Panc1 (cell line): ENCODE data around the gene CAMK2A. TPM values are rescaled to one million over a fixed set of nuclear protein-coding genes. Genes with fewer than 3 reads are reported as not detected.
A peak's percentile ranks its signal among the peaks of the same experiment; 100 is the strongest.

Source experiments
- ATAC-seq: fragments of 200-7000 bp; cut with Tn5 transposase; 2 replicates; pipeline ENCODE4 v1.9.1; 2020; ENCODE audit warnings: mild to moderate bottlenecking, moderate library complexity
- BruUV-seq: library from RNA; stranded (reverse); fragments of 400-500 nt; replicated peaks from 2 replicates; lab custom pipeline; 2021; lab: Mats Ljungman, UMichigan
- CTCF ChIA-PET: fragments of 300-600 bp; sonication (Branson Sonifier 250); formaldehyde crosslinking; loops from one replicate; lab custom pipeline; 2022; ENCODE audit warnings: antibody characterized with exemption; lab: Charles Lee
- POLR2A ChIA-PET: fragments of 300-600 bp; sonication (Branson Sonifier 250); formaldehyde crosslinking; loops from one replicate; lab custom pipeline; 2022; ENCODE audit warnings: antibody characterized with exemption; lab: Charles Lee
- DNase-seq: peaks from one replicate; pipeline ENCODE4 v3.0.0-alpha.2; 2010; ENCODE audit warnings: low read depth, low spot score
- H3K27ac ChIP-seq: 2 replicates; pipeline ENCODE4 v1.5.1; 2011; ENCODE audit warnings: mild to moderate bottlenecking, low read length, inconsistent platforms
- H3K27me3 ChIP-seq: fragments of 200-500 bp; sonication (Bioruptor generic); 2 replicates; pipeline ENCODE4 v1.6.0; 2014; ENCODE audit warnings: low read length, inconsistent platforms; ENCODE audit not compliant: control insufficient read depth, insufficient read depth
- H3K36me3 ChIP-seq: fragments of 200-500 bp; sonication (Bioruptor generic); 2 replicates; pipeline ENCODE4 v1.5.1; 2014; ENCODE audit warnings: inconsistent platforms, mild to moderate bottlenecking, low read length, moderate library complexity; ENCODE audit not compliant: control insufficient read depth, insufficient read depth
- H3K4me1 ChIP-seq: 2 replicates; pipeline ENCODE4 v1.5.1; 2011; ENCODE audit warnings: inconsistent platforms, mild to moderate bottlenecking, low read length, moderate library complexity; ENCODE audit not compliant: control insufficient read depth, insufficient read depth
- H3K4me3 ChIP-seq, 2 experiments: 2 replicates each; pipeline ENCODE4 v1.5.1; 2011 to 2012; ENCODE audit warnings: low read depth in 2 of 2, low read length in 2 of 2, mild to moderate bottlenecking in 2 of 2, inconsistent platforms in 1 of 2, moderate library complexity in 1 of 2
- H3K9me3 ChIP-seq: fragments of 200-500 bp; sonication (Bioruptor generic); 2 replicates; pipeline ENCODE4 v1.5.1; 2014; ENCODE audit warnings: low read depth, mild to moderate bottlenecking, inconsistent platforms, low read length, moderate library complexity; ENCODE audit not compliant: control insufficient read depth, insufficient read depth
- POLR2AphosphoS5 ChIP-seq: IDR thresholded peaks from 2 replicates; pipeline ENCODE4 v1.6.1; 2012; ENCODE audit warnings: mild to moderate bottlenecking, low read depth, low read length, moderate library complexity
- REST ChIP-seq, 2 experiments: IDR thresholded peaks; 2 replicates each; pipeline ENCODE4 v1.6.1; 2011 to 2012; ENCODE audit warnings: low read depth in 2 of 2, control low read depth in 1 of 2, low read length in 1 of 2, mild to moderate bottlenecking in 1 of 2, moderate library complexity in 1 of 2; ENCODE audit not compliant: insufficient read depth in 1 of 2
- SIN3A ChIP-seq: IDR thresholded peaks from 2 replicates; pipeline ENCODE4 v1.6.1; 2012; ENCODE audit warnings: low read depth, mild to moderate bottlenecking, low read length, moderate library complexity, borderline replicate concordance; ENCODE audit not compliant: insufficient read depth
- TCF7L2 ChIP-seq: IDR thresholded peaks from 2 replicates; pipeline ENCODE4 v1.6.1; 2011; ENCODE audit warnings: mild to moderate bottlenecking, low read depth, low read length, inconsistent platforms
- in situ Hi-C: cut with HindIII; loops from 2 replicates; pipeline ENCODE4 v1.10.0; 2016; ENCODE audit warnings: low sequenced_read_pairs, low pct_unique_long_range_greater_than_20kb
- intact Hi-C: fragments of 100-400 bp; cut with micrococcal nuclease; formaldehyde crosslinking; loops from one replicate; pipeline ENCODE4 v1.10.0; 2022; ENCODE audit not compliant: unreplicated experiment
- total RNA-seq: library from RNA; stranded (reverse); gene quantifications from one replicate; pipeline ENCODE4 v1.2.1, GENCODE V29; 2021; ENCODE audit not compliant: unreplicated experiment
- TF ChIP-seq, protein P1 (sequence below): fragments of 450-650 bp; IDR thresholded peaks from 2 replicates; pipeline ENCODE4 v1.5.1; 2017; ENCODE audit warnings: mild to moderate bottlenecking

The CAMK2A gene
- total RNA-seq, 1 experiment from 2014 or later = 0.51 TPM

DNA sequence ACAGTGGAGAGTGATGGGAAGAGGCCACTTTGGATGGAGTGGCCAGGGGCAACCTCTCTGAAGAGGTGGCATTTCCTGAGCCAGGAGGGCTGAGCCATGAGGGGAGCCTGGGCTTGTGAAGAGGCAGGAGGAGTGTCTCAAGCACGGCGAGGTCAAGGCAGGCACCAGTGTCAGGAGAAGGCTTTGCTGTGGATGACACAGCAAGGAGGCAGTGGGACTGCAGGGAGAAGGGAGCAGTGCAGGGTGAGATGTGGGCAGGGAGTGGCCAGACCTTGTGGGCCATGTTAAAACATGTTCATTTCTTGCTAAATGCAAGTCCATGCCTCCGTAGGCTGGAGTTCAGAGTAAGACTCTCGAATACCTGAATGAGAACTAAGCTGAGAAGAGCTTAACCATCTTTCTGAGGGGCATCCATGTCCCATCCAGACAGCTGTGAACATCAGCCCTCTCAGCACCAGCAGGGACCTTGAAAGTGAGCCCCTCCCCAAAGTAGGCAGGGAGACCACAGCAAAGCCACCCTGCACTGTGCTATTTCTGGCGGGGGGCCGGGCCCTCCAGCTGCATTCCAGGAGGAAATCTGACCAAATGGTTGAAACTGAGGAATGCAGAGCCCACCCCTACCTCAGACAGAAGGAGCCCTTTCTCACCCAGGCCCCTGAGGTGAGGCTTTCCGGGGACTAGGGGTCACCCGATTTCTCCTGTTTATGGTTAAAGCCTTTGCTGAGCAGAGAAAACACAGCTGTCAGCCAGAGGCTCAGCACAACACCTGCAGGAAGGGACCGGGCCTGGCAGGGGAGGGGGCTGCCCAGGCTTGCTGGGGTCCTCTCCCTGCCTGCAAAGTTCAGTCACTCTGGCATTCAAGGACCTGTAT lies 29.3 kb upstream of the CAMK2A start:
- no TSS peak for BruUV-seq
- Histone ChIP-seq H3K27ac (peak overlapping the region; percentile 94), H3K9me3 (no peaks in the 10 kb centered on the region; the same call in 1 of the 2 replicates), H3K36me3 (no peaks in the 10 kb centered on the region), H3K27me3 (no peaks in the 10 kb centered on the region), H3K4me3 (no peak overlapping the region), H3K4me1 (peaks cover 47% of the 10 kb centered on the region)
- intact Hi-C loops = no loop called here
- ATAC-seq (no peak), DNase-seq (no peak)
- in situ Hi-C loops = no loop called here
- CTCF ChIA-PET = no interaction called here
- POLR2A ChIA-PET = no interaction called here
- TF ChIP-seq POLR2AphosphoS5 (no peak), TCF7L2 (no peak), SIN3A (no peak), REST (IDR thresholded peaks at IDR 0.05; ENCODE audit: insufficient read depth in 1 of 2, low read depth in 2 of 2, low read length in 1 of 2) (no peak)
- TF ChIP-seq, protein P1, sequence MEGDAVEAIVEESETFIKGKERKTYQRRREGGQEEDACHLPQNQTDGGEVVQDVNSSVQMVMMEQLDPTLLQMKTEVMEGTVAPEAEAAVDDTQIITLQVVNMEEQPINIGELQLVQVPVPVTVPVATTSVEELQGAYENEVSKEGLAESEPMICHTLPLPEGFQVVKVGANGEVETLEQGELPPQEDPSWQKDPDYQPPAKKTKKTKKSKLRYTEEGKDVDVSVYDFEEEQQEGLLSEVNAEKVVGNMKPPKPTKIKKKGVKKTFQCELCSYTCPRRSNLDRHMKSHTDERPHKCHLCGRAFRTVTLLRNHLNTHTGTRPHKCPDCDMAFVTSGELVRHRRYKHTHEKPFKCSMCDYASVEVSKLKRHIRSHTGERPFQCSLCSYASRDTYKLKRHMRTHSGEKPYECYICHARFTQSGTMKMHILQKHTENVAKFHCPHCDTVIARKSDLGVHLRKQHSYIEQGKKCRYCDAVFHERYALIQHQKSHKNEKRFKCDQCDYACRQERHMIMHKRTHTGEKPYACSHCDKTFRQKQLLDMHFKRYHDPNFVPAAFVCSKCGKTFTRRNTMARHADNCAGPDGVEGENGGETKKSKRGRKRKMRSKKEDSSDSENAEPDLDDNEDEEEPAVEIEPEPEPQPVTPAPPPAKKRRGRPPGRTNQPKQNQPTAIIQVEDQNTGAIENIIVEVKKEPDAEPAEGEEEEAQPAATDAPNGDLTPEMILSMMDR = no peak

- in situ Hi-C loops = no loop called here
- no peak overlapping the region for H3K4me3 ChIP-seq
- H3K36me3 ChIP-seq = no peaks in the 10 kb centered on the region
- peak overlapping the region; percentile 94 for H3K27ac ChIP-seq
- ChIA-PET CTCF (no interaction called here), POLR2A (no interaction called here)
- peak; percentile 99 for DNase-seq
- H3K4me1 ChIP-seq = peaks cover 47% of the 10 kb centered on the region
- TSS peak; percentile 81 for BruUV-seq
- H3K27me3 ChIP-seq = no peaks in the 10 kb centered on the region
- H3K9me3 ChIP-seq = no peaks in the 10 kb centered on the region; the same call in 1 of the 2 replicates
- intact Hi-C loops = no loop called here
- TF ChIP-seq POLR2AphosphoS5 (peak; percentile 62), REST (IDR thresholded peaks at IDR 0.05; ENCODE audit: insufficient read depth in 1 of 2, low read depth in 2 of 2, low read length in 1 of 2) (no peak), SIN3A (0 out of 2 replicates have a peak, but pooled peaks have one; percentile 14), TCF7L2 (0 out of 2 replicates have a peak, but pooled peaks have one; percentile 34)
- TF ChIP-seq, protein P1 = no peak
- peak; percentile 97 for ATAC-seq
Observed at GRCh38 chr5:150317048-150318003, 27.8 kb upstream of the CAMK2A start.
